Osteocyte (in vitro differentiated cells): ENCODE results near the gene TPK1. TPM values are rescaled to one million over a fixed set of nuclear protein-coding genes. Genes with fewer than 3 reads are reported as not detected.

Source experiments
- DNase-seq: peaks from one replicate; pipeline ENCODE4 v3.0.0; 2021; ENCODE audit warnings: mixed read lengths; ENCODE audit not compliant: unreplicated experiment; ENCODE audit errors: extremely low spot score
- H3K27ac Mint-ChIP-seq: one replicate; pipeline ENCODE4 v1.8.0; 2021; ENCODE audit warnings: mild to moderate bottlenecking, mixed read lengths; ENCODE audit not compliant: unreplicated experiment
- H3K27me3 Mint-ChIP-seq: one replicate; pipeline ENCODE4 v1.8.0; 2021; ENCODE audit warnings: mixed read lengths; ENCODE audit not compliant: unreplicated experiment
- H3K36me3 Mint-ChIP-seq: one replicate; pipeline ENCODE4 v1.8.0; 2021; ENCODE audit warnings: mixed read lengths; ENCODE audit not compliant: unreplicated experiment
- H3K4me1 Mint-ChIP-seq: one replicate; pipeline ENCODE4 v1.8.0; 2021; ENCODE audit warnings: mixed read lengths; ENCODE audit not compliant: unreplicated experiment
- H3K4me3 Mint-ChIP-seq: one replicate; pipeline ENCODE4 v1.8.0; 2021; ENCODE audit warnings: mild to moderate bottlenecking, moderate library complexity, mixed read lengths; ENCODE audit not compliant: unreplicated experiment
- H3K9me3 Mint-ChIP-seq: one replicate; pipeline ENCODE4 v1.8.0; 2021; ENCODE audit warnings: mixed read lengths; ENCODE audit not compliant: unreplicated experiment
- total RNA-seq: library from RNA; stranded (reverse); gene quantifications from 2 replicates; pipeline ENCODE4 v1.2.1, GENCODE V29; 2021
- TF ChIP-seq, protein P1 (sequence below): fragments of 200-600 bp; sonication (generic); IDR thresholded peaks from 2 replicates; pipeline ENCODE4 v1.5.0; 2021; ENCODE audit warnings: antibody characterized with exemption, mild to moderate bottlenecking, moderate library complexity

The TPK1 gene
- total RNA-seq, 1 donor from 2014 or later = 5.6 TPM

DNA sequence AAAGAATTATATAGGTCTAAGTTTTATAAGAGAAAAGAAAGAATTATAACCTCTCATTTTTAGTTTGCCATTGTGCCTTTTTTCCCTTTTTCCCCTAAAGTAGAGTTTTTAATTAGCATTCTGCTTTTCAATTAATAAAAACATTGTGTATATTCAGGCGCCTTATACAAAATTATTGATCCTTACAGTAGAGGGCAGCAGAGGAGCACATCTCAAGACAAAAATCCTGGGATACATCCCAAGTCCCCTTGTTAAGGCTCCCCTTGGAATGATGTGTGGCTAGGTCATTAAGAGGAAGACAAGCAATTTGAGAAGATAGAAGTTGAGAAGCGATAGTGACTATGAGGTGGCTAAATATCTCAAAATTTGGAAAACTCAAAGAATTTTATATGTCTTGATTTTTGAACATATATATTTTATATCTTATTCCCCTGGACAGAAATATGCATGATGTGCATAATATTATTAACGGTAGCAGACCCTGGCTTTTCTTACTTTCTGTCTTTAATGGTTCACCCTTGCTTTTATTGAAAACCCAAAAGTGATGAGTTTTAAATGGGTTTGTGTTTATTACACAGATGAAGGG, 19.1 kb upstream of the TPK1 start:
- no peaks in the 10 kb centered on the region for H3K36me3 Mint-ChIP-seq
- H3K27ac Mint-ChIP-seq = no peak overlapping the region
- H3K4me3 Mint-ChIP-seq = no peak overlapping the region
- no peaks in the 10 kb centered on the region for H3K9me3 Mint-ChIP-seq
- H3K27me3 Mint-ChIP-seq = peaks cover 11% of the 10 kb centered on the region
- TF ChIP-seq, protein P1, sequence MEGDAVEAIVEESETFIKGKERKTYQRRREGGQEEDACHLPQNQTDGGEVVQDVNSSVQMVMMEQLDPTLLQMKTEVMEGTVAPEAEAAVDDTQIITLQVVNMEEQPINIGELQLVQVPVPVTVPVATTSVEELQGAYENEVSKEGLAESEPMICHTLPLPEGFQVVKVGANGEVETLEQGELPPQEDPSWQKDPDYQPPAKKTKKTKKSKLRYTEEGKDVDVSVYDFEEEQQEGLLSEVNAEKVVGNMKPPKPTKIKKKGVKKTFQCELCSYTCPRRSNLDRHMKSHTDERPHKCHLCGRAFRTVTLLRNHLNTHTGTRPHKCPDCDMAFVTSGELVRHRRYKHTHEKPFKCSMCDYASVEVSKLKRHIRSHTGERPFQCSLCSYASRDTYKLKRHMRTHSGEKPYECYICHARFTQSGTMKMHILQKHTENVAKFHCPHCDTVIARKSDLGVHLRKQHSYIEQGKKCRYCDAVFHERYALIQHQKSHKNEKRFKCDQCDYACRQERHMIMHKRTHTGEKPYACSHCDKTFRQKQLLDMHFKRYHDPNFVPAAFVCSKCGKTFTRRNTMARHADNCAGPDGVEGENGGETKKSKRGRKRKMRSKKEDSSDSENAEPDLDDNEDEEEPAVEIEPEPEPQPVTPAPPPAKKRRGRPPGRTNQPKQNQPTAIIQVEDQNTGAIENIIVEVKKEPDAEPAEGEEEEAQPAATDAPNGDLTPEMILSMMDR = peak; percentile 70
- H3K4me1 Mint-ChIP-seq = no peaks in the 10 kb centered on the region
- DNase-seq = no peak

DNA sequence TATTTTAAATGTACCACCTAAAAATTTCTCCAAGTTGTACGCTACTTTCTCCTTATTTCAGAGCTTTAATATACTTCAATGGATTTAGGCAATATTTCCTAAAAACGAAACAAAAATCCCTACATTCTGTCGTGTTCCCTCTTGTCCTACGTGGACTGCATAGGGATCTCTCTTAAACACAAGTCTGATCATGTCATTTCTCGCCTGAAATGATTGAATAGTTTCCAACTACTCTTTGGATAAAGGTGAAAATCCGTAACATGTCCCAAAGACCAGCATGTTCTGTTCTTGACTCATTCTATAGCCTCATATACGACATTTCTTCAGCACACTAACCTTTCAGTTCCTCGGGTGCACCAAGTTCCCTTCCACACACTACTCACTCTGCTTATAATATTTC, 17.7 kb upstream of the TPK1 start:
- H3K27me3 Mint-ChIP-seq = peaks cover 15% of the 10 kb centered on the region
- H3K9me3 Mint-ChIP-seq = no peaks in the 10 kb centered on the region
- no peak overlapping the region for H3K27ac Mint-ChIP-seq
- TF ChIP-seq, protein P1 = no peak
- no peaks in the 10 kb centered on the region for H3K4me1 Mint-ChIP-seq
- H3K36me3 Mint-ChIP-seq = no peaks in the 10 kb centered on the region
- no peak for DNase-seq
- H3K4me3 Mint-ChIP-seq = no peak overlapping the region

DNA sequence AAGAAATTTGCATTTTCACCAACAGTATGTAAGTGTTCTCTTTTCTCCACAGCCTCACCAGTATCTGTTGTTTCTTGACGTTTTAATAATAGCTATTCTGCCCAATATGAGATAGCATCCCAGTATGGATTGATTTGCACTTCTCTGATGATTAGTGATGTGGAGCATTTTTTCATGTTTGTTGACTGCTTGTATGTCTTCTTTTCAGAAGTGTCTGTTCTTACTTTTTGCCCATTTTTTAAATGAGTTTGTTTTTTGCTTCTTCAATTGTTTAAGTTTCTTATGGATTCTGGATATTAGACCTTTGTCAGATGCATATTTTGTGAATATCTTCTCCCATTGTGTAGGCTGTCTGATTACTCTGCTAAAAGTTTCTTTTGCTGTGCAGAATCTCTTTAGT, 12.2 kb upstream of the TPK1 start:
- H3K9me3 Mint-ChIP-seq = no peaks in the 10 kb centered on the region
- no peak overlapping the region for H3K27ac Mint-ChIP-seq
- TF ChIP-seq, protein P1 = no peak
- H3K4me1 Mint-ChIP-seq = no peaks in the 10 kb centered on the region
- peaks cover 21% of the 10 kb centered on the region for H3K27me3 Mint-ChIP-seq
- no peaks in the 10 kb centered on the region for H3K36me3 Mint-ChIP-seq
- DNase-seq = no peak
- H3K4me3 Mint-ChIP-seq = no peak overlapping the region

DNA sequence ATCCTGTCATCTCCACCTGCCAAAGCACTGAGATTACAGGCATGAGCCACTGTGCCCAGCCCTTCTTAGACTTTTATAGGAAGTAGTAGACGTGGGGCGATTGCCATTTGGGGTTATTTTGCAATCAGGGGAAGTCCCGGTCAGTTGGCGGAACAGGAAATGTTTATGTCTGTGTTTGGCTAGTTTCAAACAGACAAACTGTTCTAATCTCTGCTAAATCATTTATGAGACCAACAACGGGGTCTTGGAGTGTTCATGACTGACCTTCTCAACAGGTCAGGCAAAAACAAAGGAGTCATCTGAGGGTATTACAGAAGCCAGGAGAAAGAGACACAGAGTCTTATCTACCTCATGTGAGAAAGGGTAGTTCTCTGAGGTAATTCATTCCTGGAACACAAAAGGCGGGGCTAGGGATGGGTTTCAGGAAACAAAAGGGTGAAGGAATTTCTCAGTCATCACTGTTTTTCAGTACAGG, 6.6 kb upstream of the TPK1 start:
- DNase-seq = no peak
- H3K27me3 Mint-ChIP-seq = peaks cover 14% of the 10 kb centered on the region
- peaks cover 4% of the 10 kb centered on the region for H3K9me3 Mint-ChIP-seq
- no peak overlapping the region for H3K4me3 Mint-ChIP-seq
- H3K27ac Mint-ChIP-seq = no peak overlapping the region
- no peaks in the 10 kb centered on the region for H3K4me1 Mint-ChIP-seq
- no peaks in the 10 kb centered on the region for H3K36me3 Mint-ChIP-seq
- TF ChIP-seq, protein P1 = no peak

DNA sequence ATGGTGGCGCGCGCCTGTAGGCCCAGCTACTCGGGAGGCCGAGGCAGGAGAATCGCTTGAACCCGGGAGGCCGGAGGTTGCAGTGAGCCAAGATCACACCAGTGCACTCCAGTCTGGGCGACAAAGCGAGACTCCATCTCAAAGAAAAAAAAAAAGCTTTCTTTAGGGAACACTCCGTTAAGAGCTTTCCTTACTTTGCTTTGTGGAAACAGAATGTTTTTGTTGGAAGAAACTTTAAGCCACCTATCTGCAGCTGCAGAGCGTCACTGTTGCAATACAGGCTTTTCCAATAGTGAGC, 641 bp upstream of the TPK1 start:
- Mint-ChIP-seq H3K4me3 (peak overlapping the region; percentile 93), H3K27me3 (no peaks in the 10 kb centered on the region), H3K9me3 (peaks cover 4% of the 10 kb centered on the region), H3K4me1 (peaks cover 8% of the 10 kb centered on the region), H3K27ac (peak overlapping the region; percentile 69), H3K36me3 (no peaks in the 10 kb centered on the region)
- no peak for DNase-seq
- TF ChIP-seq, protein P1 = no peak
